Progenitor cell of endocrine pancreas (in vitro differentiated cells): Measurements from ENCODE around the gene MAP3K10. TPM values are rescaled to one million over a fixed set of nuclear protein-coding genes. Genes with fewer than 3 reads are reported as not detected.

ENCODE experiments used
- DNase-seq: peaks from one replicate; pipeline ENCODE4 v3.0.0; 2021; ENCODE audit warnings: low spot score; ENCODE audit not compliant: unreplicated experiment
- H3K27ac Mint-ChIP-seq: 2 replicates; pipeline ENCODE4 v1.8.0; 2021; ENCODE audit warnings: mild to moderate bottlenecking, moderate library complexity, mixed read lengths
- H3K27me3 Mint-ChIP-seq: 2 replicates; pipeline ENCODE4 v1.8.0; 2021; ENCODE audit warnings: mixed read lengths
- H3K36me3 Mint-ChIP-seq: 2 replicates; pipeline ENCODE4 v1.8.0; 2022; ENCODE audit warnings: mixed read lengths; ENCODE audit not compliant: insufficient read depth
- H3K4me1 Mint-ChIP-seq: 2 replicates; pipeline ENCODE4 v1.8.0; 2021; ENCODE audit warnings: low read depth, mixed read lengths
- H3K4me3 Mint-ChIP-seq: 2 replicates; pipeline ENCODE4 v1.8.0; 2021; ENCODE audit warnings: low read depth, mild to moderate bottlenecking, moderate library complexity, mixed read lengths
- H3K9me3 Mint-ChIP-seq: 2 replicates; pipeline ENCODE4 v1.8.0; 2021; ENCODE audit warnings: low read depth, mixed read lengths
- CTCF ChIP-seq: fragments of 200-600 bp; sonication (generic); IDR thresholded peaks from one replicate; pipeline ENCODE4 v1.5.0; 2021; ENCODE audit warnings: antibody characterized with exemption, mild to moderate bottlenecking; ENCODE audit not compliant: unreplicated experiment
- total RNA-seq: library from RNA; stranded (reverse); gene quantifications from 2 replicates; pipeline ENCODE4 v1.2.1, GENCODE V29; 2021

MAP3K10 gene
- total RNA-seq, 1 donor from 2014 or later, result 35.3 TPM

GRCh38 chr19:40155749-40156265, 35.4 kb upstream of the MAP3K10 start:
- Mint-ChIP-seq H3K27me3 (no peaks in the 10 kb centered on the region), H3K4me1 (no peaks in the 10 kb centered on the region), H3K36me3 (no peaks in the 10 kb centered on the region), H3K27ac (no peak overlapping the region), H3K4me3 (no peak overlapping the region), H3K9me3 (no peaks in the 10 kb centered on the region)
- TF ChIP-seq CTCF, result no peak
- no peak for DNase-seq

GRCh38 chr19:40157059-40157458, 34.2 kb upstream of the MAP3K10 start:
- Mint-ChIP-seq H3K27me3 (no peaks in the 10 kb centered on the region), H3K4me1 (no peaks in the 10 kb centered on the region), H3K27ac (no peak overlapping the region), H3K4me3 (no peak overlapping the region), H3K36me3 (no peaks in the 10 kb centered on the region), H3K9me3 (no peaks in the 10 kb centered on the region)
- DNase-seq, result no peak
- no peak for TF ChIP-seq CTCF

GRCh38 chr19:40159744-40160143, 31.5 kb upstream of the MAP3K10 start:
- no peak for TF ChIP-seq CTCF
- Mint-ChIP-seq H3K9me3 (no peaks in the 10 kb centered on the region), H3K27ac (no peak overlapping the region), H3K36me3 (no peaks in the 10 kb centered on the region), H3K4me1 (no peaks in the 10 kb centered on the region), H3K27me3 (no peaks in the 10 kb centered on the region), H3K4me3 (no peak overlapping the region)
- no peak for DNase-seq

GRCh38 chr19:40162104-40162503, 29.1 kb upstream of the MAP3K10 start:
- Mint-ChIP-seq H3K27ac (no peak overlapping the region), H3K9me3 (no peaks in the 10 kb centered on the region), H3K4me3 (no peak overlapping the region), H3K4me1 (no peaks in the 10 kb centered on the region), H3K27me3 (peaks cover 6% of the 10 kb centered on the region), H3K36me3 (no peaks in the 10 kb centered on the region)
- no peak for DNase-seq
- no peak for TF ChIP-seq CTCF

GRCh38 chr19:40163541-40164129, 27.6 kb upstream of the MAP3K10 start:
- H3K27ac Mint-ChIP-seq, result peak overlapping the region; percentile 86
- H3K9me3 Mint-ChIP-seq, result no peaks in the 10 kb centered on the region
- no peaks in the 10 kb centered on the region for H3K36me3 Mint-ChIP-seq
- TF ChIP-seq CTCF, result no peak
- H3K4me1 Mint-ChIP-seq, result no peaks in the 10 kb centered on the region
- no peak overlapping the region for H3K4me3 Mint-ChIP-seq
- DNase-seq, result no peak
- peaks cover 6% of the 10 kb centered on the region for H3K27me3 Mint-ChIP-seq
